Activated gamma-delta T cell (primary cell): ENCODE results near the gene SCN9A.
"Not testable (repeated sequence)": the region's sequence is repeated elsewhere in the genome, so short reads cannot be mapped to it uniquely, and the experiment has no call there.

Experiments used
- DNase-seq: peaks from one replicate; lab custom pipeline; 2025; lab: John Stamatoyannopoulos, UW

SCN9A gene

DNA sequence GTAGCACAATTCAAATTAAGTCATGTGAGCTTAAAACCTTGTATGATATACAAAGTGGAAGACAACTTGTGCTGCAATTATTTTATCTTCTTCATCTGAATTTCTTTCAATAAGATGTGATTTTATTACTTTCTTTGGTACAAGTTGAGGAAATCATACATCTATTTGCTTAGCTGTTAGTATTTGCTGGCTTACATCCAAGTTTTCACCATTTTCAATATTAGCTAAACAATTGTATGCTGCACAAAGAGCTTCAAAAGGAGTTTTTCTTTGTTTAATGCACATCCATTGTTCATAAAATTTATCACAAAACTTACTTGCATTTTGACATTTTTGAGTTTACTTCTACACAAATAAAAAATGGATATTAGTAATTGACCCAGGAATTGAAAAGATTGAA lies 40.9 kb downstream of the SCN9A start:
- DNase-seq, result no peak

DNA sequence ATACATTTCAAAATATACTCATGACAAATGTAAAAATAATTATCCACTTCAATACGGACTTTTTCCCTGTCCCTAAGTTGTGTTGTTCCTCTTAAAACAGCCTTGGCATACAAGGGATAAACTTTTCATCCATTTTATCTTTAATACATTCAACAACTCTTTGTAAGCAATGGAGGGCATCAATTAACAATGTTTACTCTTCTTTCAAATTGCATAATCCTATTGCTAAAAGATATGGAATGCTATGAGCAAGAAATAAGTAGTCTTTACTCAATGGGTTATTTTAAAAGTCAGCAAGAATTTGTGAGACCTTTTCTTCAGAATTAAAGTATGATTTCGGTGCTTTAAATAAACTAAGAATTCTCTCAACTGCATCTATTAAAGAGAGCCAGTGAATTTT lies 41.9 kb downstream of the SCN9A start:
- no peak for DNase-seq

DNA sequence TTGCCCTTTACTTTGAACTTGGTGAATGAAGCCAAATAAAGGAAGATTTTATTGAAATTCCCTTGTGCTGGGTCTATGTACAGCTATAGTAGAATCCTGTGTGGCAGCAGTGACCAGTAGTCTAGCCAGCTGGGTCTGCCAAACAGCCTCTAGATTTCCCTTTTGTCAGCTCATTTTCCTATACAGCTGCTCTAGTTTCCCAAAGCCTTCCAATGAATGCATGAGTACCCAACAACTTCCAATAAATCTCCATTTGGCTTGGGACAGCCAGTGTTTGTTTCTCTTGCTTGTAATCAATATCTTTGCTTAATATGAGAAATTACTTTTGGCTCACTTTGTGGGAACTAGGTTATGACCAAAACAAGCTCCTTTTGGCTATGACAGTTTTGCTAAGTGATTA lies 43.6 kb downstream of the SCN9A start:
- no peak for DNase-seq

- DNase-seq, result no peak
These were observed 44.3 kb downstream of the SCN9A start for GRCh38 chr2:166331468-166331867.

DNA sequence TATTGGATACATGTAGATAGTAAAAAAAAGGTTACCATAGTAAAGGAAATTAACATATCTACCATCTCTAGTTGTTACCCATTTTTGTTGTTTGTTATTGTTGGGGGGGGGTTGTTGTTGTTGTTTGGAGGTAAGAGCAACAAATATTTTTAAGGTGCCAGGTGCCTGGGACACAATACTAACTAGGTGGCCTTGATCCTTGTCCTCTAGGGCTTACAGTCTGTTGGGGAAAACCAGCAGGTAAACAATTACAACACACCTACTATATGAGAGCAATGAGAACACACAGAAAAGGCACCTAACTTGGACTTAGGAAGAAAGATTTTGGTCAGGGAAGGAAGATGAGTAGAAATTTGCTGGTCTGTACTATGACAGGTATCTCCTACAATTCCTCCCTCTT lies 46.3 kb downstream of the SCN9A start:
- DNase-seq, result no peak

DNA sequence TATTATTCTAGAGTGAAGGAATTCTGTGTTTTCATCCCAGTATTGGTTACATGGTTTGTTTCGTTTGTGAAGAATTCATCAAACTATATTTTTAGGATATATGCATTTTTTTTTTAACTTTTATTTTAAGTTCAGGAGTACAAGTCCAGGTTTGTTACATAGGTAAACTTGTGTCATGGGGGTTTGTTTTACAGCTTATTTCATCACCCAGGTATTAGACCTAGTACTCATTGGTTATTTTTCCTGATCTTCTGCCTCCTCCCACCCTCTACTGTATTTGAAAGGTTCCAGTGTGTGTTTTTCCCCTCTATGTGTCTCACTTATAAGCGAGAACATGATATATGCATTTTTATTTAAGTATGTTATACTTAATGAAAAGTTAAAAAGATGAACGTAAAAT lies 47.6 kb downstream of the SCN9A start:
- no peak for DNase-seq

DNA sequence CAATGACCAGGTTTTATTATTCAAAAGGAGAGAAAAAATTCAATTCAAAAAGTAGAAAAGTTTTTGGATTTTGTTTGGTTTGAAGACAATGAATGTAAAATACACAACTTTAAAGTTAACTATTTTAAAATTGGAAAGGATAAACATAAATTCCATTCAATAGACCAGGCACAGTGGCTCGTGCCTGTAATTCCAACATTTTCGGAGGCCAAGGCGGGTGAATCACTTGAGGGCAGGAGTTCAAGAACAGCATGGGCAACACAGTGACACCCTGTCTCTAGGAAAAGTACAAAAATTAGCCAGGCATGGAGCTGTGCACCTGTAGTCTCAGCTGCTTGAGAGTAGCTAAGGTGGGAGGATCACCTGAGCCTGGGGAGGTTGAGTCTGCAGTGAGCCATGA lies 54.7 kb downstream of the SCN9A start:
- no peak for DNase-seq

DNA sequence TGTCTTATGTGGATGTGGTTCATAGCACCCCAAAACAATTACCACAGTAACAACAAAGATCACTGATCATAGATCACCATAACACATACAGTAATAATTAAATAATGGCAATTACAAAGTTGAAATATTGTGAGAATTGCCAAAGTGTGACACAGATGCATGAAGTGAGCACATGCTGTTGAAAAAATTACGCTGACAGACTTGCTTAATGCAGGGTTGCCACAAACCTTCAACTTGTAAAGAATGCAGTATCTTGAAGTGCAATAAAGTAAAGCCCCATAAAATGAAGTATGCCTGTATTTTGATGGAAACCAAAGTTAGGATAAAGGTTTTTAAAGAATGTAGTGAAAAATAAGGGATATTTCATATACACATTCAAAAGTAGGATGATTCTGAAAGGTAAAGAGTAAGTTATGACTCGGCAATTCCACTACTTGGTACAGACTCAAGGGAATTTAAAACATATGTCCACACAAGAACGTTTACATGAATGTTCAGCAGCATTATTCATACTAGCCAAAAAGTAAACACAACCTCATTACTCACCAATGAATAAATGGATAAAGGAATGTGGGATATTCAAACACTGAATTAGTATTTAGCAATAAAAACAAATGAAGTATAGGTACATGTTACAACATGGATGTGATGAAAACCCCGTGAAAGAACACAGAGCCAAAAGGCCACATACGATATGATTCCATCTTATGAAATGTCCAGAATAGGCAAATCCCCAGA lies 61.6 kb downstream of the SCN9A start:
- no peak for DNase-seq

DNA sequence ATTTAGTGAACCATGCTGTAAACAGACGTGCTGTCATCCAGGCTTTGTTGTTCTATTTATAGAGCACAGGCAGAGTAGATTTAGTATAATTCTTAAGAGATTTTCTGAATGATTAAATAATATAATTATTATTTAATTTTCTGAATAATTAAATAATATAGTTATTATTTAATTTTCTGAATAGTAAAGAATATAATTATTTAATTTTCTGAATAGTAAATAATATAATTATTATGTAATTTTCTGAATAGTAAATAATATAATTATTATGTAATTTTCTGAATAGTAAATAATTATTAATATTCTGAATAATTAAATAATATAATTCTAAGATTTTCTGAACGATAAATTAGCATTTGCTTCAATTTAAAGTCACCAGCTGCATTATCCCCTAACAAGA lies 62.9 kb downstream of the SCN9A start:
- not testable (repeated sequence) for DNase-seq

DNA sequence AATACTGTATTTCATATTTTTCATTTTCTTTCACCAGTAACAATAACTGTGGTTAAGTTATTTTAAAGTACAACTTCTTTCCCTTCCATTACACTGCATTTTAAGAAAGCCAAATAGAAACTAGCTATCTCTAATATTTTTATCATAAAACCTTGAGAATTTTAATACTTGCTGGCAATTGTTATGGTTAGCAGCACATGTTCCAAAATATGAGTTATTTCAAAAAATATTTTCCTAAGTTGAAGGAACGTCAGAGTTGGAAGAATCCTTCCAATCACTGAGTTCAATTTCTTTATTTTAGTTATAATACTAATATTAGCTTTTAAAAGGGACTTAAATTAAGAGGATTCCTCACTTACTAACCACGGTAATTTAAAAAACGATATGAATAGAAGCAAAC lies 68.4 kb downstream of the SCN9A start:
- DNase-seq, result no peak

- DNase-seq, result no peak
These were observed 71.1 kb downstream of the SCN9A start for GRCh38 chr2:166304656-166305055.

DNA sequence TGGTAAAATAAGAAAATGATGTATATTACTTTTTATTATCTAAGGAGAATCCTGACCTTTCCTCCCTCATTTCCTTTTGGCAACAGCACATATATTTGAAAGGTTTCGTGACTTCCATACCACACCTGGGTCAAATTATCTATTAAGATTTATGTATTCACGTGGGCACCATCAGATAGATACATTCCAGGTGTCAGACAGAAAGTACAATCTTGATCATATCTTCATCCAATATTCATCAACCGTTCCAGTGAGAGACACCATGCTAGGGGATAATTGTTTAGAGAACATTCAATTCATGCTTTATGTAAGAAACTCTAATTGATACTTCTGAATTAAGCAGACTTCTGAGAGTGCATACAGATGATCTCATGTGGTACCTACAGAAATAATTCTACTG lies 73.7 kb downstream of the SCN9A start:
- no peak for DNase-seq

DNA sequence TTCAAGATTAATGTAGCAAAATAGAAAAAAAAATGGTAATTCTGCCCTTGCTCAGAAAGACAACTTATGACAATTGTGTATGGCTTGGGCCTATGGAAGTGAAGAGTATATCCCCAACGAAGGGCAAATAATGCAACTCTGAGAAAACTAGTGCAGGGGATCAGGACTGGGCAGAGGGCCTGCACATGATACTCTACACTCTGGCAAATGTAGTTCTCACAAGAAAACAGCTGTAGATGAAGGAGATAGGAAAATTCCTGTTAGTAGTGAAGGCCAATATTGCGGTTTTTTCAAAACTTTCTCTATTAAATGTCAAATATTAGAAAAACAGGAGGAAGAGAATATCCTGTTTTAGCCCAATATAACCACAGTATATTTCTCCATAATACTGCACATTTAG lies 77.8 kb downstream of the SCN9A start:
- DNase-seq, result no peak

- DNase-seq, result no peak
These were observed 81.8 kb downstream of the SCN9A start for GRCh38 chr2:166293984-166294383.

DNA sequence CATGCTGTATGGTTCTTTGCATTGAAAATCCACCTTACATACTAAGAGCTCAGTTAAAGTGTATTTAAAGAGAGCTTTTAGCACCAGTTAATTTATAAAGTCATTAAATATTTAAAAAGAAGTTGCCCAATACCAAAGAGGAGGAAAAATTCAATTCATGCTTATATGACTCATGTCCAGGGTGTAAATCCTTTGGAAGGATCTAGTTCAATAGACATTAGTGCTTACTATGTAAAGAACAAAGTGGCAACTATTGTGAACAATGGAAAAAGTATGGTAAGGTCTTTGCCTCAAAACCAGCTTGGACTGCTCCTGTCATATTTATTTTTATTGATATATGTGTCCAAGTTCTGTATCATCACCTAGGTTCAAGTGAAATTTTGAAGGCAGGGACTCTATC lies 90.5 kb downstream of the SCN9A start:
- no peak for DNase-seq

DNA sequence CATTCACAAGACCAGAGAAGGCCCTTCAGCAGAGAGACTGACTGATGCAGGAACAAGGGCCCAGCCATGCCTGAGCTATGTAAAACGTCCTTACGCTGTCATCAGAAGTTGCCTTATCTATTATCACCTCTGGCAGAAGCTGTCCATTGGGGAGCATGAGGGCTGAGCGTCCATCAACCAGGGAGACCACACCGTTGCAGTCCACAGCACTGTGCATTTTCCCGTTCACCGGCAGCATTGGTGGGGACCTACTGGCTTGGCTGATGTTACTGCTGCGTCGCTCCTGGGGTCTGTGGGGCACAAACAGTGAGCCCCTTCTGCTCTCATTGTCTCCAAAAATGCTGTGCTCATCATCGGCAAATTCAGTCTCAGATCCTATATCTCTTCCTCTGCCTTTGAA lies 91.4 kb downstream of the SCN9A start:
- no peak for DNase-seq

DNA sequence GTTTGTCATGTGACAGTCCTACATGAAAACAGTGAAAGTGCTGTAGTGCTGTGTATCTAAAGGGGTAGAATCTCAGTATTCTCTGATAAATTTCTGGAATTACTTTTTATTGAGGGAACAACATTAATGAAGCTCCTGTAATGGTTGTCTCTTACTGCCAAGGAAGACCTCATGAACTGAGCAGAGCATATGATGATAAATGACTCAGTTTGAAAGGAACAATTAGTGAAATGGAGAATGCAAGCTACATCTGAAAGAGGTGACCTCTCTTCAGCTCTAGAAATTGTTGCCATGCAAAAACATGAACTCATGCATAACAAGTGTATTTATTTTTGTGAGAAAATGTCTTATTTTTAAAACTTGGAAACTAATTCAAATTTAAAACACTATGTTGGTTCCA lies 93.6 kb downstream of the SCN9A start:
- no peak for DNase-seq

DNA sequence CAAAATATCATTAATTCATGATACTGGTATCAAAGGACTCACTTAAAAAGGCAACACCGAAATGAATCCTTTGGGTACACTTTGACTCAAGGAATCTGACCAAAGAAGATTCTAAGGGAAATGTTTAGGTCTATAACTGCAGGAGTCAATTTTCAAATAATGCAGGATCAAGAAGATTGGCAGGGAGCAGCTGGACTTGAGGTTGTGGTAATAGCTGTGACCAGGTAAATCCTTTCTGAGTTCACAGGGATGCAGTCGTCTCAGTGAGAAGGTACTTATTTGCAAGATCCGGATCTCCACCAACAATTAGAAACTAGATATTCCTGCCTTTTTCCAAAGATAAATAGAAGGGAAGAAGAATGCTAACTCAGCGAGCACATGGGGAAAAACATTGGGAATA lies 96.9 kb downstream of the SCN9A start:
- DNase-seq, result no peak

- no peak for DNase-seq
These were observed 105.4 kb downstream of the SCN9A start for GRCh38 chr2:166270376-166270775.

- DNase-seq, result no peak
These were observed 106.4 kb downstream of the SCN9A start for GRCh38 chr2:166269322-166269721.

DNA sequence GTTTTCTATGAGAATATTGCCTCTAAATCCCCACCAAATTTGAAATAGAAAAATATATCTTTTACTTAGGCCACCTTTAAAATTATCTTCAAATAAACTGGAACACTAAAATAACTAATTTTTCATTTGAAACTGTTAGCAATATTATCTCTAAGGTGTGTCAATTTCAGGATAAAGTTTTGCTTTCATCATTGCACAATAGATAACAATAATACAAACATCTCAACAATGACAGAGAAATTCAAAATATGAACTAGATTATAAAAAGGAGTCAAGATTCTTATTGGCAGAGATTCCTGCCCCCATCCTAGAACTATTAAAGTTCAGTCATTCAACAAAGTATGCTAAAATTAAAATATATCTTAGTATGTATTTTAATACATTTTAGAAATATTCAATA lies 117.9 kb downstream of the SCN9A start:
- DNase-seq, result no peak

DNA sequence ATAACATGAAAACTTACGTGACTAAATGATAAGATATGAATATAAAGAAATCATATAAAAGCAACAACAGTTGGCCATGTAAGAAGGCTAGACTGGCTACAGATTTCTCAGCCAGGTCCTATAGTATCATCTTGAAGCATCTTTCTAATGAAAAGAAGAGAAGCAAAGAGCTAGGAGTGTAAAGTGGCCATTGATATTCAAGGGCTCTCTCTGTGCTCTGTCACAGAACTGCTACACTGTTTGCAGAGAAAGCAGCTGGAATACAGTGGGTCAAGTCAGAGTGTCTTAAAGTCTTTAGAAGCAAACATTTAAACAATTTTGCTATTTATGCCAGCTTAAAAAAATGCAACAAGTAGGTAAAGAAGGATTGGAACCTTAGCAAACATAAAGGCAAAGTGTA lies 118.8 kb downstream of the SCN9A start:
- no peak for DNase-seq

- DNase-seq, result no peak
These were observed 126.4 kb downstream of the SCN9A start for GRCh38 chr2:166249318-166249717.

DNA sequence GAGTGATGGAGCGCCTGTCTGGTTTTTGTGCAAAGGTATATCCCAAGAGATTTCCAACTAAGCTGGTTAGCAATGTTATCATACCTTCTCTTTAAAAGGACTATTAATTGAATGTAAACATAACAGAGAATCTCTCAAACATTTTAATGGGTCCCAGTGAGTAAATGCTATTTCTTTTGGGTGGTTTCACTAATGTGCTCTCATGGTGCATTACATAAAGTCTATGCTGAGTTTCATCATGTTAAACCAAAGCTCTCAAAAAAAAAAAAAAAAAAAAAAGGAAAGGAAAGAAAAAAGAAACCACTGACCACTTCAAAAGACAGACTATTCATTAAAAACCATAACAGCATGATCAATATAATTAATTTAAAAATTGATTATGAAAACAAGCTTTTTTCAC lies 128.8 kb downstream of the SCN9A start:
- DNase-seq, result no peak

DNA sequence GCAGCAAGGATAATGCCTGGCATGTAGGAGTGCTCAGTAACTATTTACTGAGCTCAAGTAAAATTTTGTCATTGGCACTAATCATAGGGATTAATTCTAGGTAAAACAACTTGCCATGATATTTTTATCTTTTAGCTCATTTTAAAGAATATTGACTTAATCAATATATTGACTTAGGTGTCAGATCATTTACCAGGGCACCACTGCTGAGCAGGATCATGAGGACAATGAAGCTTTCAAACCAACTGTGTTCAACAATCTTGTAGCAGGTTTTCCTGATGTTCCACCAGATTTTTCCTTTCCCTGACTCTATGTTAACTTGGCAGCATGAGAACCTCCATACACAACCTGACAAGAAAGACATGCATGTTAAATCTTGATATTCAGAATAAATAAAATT lies 133.4 kb downstream of the SCN9A start:
- DNase-seq, result no peak
